HK-2 (cell line): ENCODE results near the gene GRPEL2.
"Not testable (repeated sequence)": the region's sequence is repeated elsewhere in the genome, so short reads cannot be mapped to it uniquely, and the experiment has no call there.

Experiments used
- DNase-seq: peaks from one replicate; pipeline ENCODE4 v3.0.0-alpha.2; 2018; ENCODE audit not compliant: unreplicated experiment

GRPEL2 gene

GRCh38 chr5:149376711-149377447 lies 31.6 kb downstream of the GRPEL2 start:
- DNase-seq = no peak

- DNase-seq = no peak
These were observed 33.0 kb downstream of the GRPEL2 start for GRCh38 chr5:149378241-149378820.

- DNase-seq = no peak
These were observed 34.0 kb downstream of the GRPEL2 start, which contains the start of gene IL17B for GRCh38 chr5:149379177-149379761. IL17B (minus strand) TSS chr5:149379292; CDS start chr5:149379225, 67 bp downstream.

- no peak for DNase-seq
These were observed 34.6 kb downstream of the GRPEL2 start for GRCh38 chr5:149379818-149380374.

- no peak for DNase-seq
These were observed 35.3 kb downstream of the GRPEL2 start for GRCh38 chr5:149380466-149381121.

- no peak for DNase-seq
These were observed 36.1 kb downstream of the GRPEL2 start for GRCh38 chr5:149381261-149381985.

GRCh38 chr5:149381986-149382338 lies 36.7 kb downstream of the GRPEL2 start:
- DNase-seq = peak; percentile 68

GRCh38 chr5:149382517-149383220 lies 37.4 kb downstream of the GRPEL2 start:
- no peak for DNase-seq

- DNase-seq = no peak
These were observed 38.1 kb downstream of the GRPEL2 start for GRCh38 chr5:149383399-149383798.

- DNase-seq = no peak
These were observed 40.9 kb downstream of the GRPEL2 start for GRCh38 chr5:149386166-149386565.

GRCh38 chr5:149387081-149387631 lies 41.9 kb downstream of the GRPEL2 start:
- no peak for DNase-seq

- no peak for DNase-seq
These were observed 42.7 kb downstream of the GRPEL2 start for GRCh38 chr5:149387982-149388381.

GRCh38 chr5:149388498-149389190 lies 43.3 kb downstream of the GRPEL2 start:
- no peak for DNase-seq

GRCh38 chr5:149389552-149390495 lies 44.5 kb downstream of the GRPEL2 start:
- no peak for DNase-seq

- DNase-seq = not testable (repeated sequence)
These were observed 45.8 kb downstream of the GRPEL2 start for GRCh38 chr5:149391076-149391475.

- DNase-seq = no peak
These were observed 46.2 kb downstream of the GRPEL2 start for GRCh38 chr5:149391524-149391923.

GRCh38 chr5:149392718-149393117 lies 47.4 kb downstream of the GRPEL2 start:
- DNase-seq = no peak

GRCh38 chr5:149394996-149395395 lies 49.7 kb downstream of the GRPEL2 start:
- DNase-seq = not testable (repeated sequence)

- no peak for DNase-seq
These were observed 52.2 kb downstream of the GRPEL2 start for GRCh38 chr5:149397530-149397929.
